A549 (cell line): ENCODE measurements around the gene THBD. TPM values are rescaled to one million over a fixed set of nuclear protein-coding genes. Genes with fewer than 3 reads are reported as not detected.

Experiments used
- ATAC-seq, 2 experiments: fragments of 200-7000 bp in 1 of 2; fragments of >200 bp in 1 of 2; cut with Nextera tagmentation in 1 of 2; cut with Tn5 transposase in 1 of 2; 3 replicates each; pipeline versions ENCODE4 v1.8.0 to v1.9.1; 2018 to 2020; ENCODE audit warnings: mild to moderate bottlenecking in 1 of 2, moderate library complexity in 1 of 2
- CTCF ChIA-PET: fragments of 300-600 bp; sonication (Branson Sonifier 250); formaldehyde crosslinking; extraction: SDS; loops from one replicate; lab custom pipeline; 2021; ENCODE audit warnings: antibody characterized with exemption, inconsistent platforms; lab: Yijun Ruan, JAX
- POLR2A ChIA-PET: fragments of 350-600 bp; formaldehyde crosslinking; extraction: SDS; loops from one replicate; lab custom pipeline; 2021; ENCODE audit warnings: antibody characterized with exemption, inconsistent platforms; lab: Yijun Ruan, JAX
- DNase-seq, 2 experiments: peaks; one replicate each; pipeline versions ENCODE4 v3.0.0 to v3.0.0-alpha.2; 2011 to 2016; ENCODE audit warnings: low read depth in 1 of 2, low spot score in 1 of 2
- FAIRE-seq: peaks from 2 replicates; lab custom pipeline; 2011; peaks lifted over from hg19 to GRCh38; lab: Jason Lieb, UNC
- H3K27ac ChIP-seq, 2 experiments: fragments of >200 bp; sonication (Bioruptor Twin); formaldehyde crosslinking; 3 replicates each; pipeline ENCODE4 v1.5.1; 2016 to 2017
- H3K4me1 ChIP-seq: fragments of >200 bp; sonication (Bioruptor Twin); formaldehyde crosslinking; 3 replicates; pipeline ENCODE4 v1.6.1; 2016
- H3K4me2 ChIP-seq: fragments of >200 bp; sonication (Bioruptor Twin); formaldehyde crosslinking; 3 replicates; pipeline ENCODE4 v1.6.1; 2016
- H3K4me3 ChIP-seq: fragments of >200 bp; sonication (Bioruptor Twin); formaldehyde crosslinking; 3 replicates; pipeline ENCODE4 v1.5.1; 2016
- H3K9me3 ChIP-seq: fragments of >200 bp; sonication (Bioruptor Twin); formaldehyde crosslinking; 3 replicates; pipeline ENCODE4 v1.6.1; 2016
- CBX2 ChIP-seq: fragments of 200-600 bp; sonication (generic); IDR thresholded peaks from 2 replicates; pipeline ENCODE4 v1.6.1; 2016; ENCODE audit warnings: low read depth, mild to moderate bottlenecking, borderline replicate concordance
- CHD2 ChIP-seq: fragments of 150-350 bp; IDR thresholded peaks from 2 replicates; pipeline ENCODE4 v1.6.1; 2014; ENCODE audit warnings: low read length; ENCODE audit not compliant: partially characterized antibody
- ELK1 ChIP-seq: fragments of 150-350 bp; IDR thresholded peaks from 2 replicates; pipeline ENCODE4 v1.6.1; 2014; ENCODE audit warnings: low read depth, mild to moderate bottlenecking, low read length
- ESRRA ChIP-seq: fragments of 150-350 bp; IDR thresholded peaks from 2 replicates; pipeline ENCODE4 v1.6.1; 2014; ENCODE audit warnings: mild to moderate bottlenecking, low read length, borderline replicate concordance
- FOSB ChIP-seq: fragments of 250-450 bp; sonication (Bioruptor Pico); IDR thresholded peaks from 2 replicates; pipeline ENCODE4 v1.5.0; 2020; ENCODE audit warnings: mild to moderate bottlenecking, moderate library complexity
- FOSL2 ChIP-seq, 2 experiments: fragments of 450-650 bp in 1 of 2; fragments of >200 bp in 1 of 2; sonication (Bioruptor Twin) in 1 of 2; formaldehyde crosslinking; IDR thresholded peaks; 2 replicates each; pipeline versions ENCODE4 v1.5.0 to v1.6.1; 2016 to 2020; ENCODE audit warnings: mild to moderate bottlenecking in 1 of 2, moderate library complexity in 1 of 2
- HDAC2 ChIP-seq: fragments of 200-600 bp; sonication (generic); IDR thresholded peaks from 2 replicates; pipeline ENCODE4 v1.6.1; 2016
- HOXB13 ChIP-seq: fragments of 250-450 bp; sonication (Bioruptor Pico); IDR thresholded peaks from 2 replicates; pipeline ENCODE4 v1.5.0; 2020; ENCODE audit warnings: low read depth, mild to moderate bottlenecking, moderate library complexity
- KDM5A ChIP-seq: fragments of 200-600 bp; sonication (generic); IDR thresholded peaks from 2 replicates; pipeline ENCODE4 v1.6.1; 2016; ENCODE audit warnings: antibody characterized with exemption, mild to moderate bottlenecking
- NFE2L2 ChIP-seq: fragments of 150-350 bp; conservative IDR thresholded peaks from 2 replicates; pipeline ENCODE4 v1.6.1; 2014; ENCODE audit warnings: low read length
- NPAS2 ChIP-seq: fragments of 250-450 bp; sonication (Bioruptor Pico); IDR thresholded peaks from 2 replicates; pipeline ENCODE4 v1.8.0; 2022; ENCODE audit warnings: mild to moderate bottlenecking, moderate library complexity, borderline replicate concordance
- NR3C1 ChIP-seq: fragments of >200 bp; sonication (Bioruptor Twin); formaldehyde crosslinking; IDR thresholded peaks from 3 replicates; pipeline ENCODE4 v1.6.1; 2017
- POLR2AphosphoS2 ChIP-seq: conservative IDR thresholded peaks from 2 replicates; pipeline ENCODE4 v1.6.1; 2012; ENCODE audit warnings: low read length, improper control_type of control experiment, inconsistent platforms
- RARB ChIP-seq: fragments of 250-450 bp; sonication (Bioruptor Pico); IDR thresholded peaks from 2 replicates; pipeline ENCODE4 v1.8.0; 2021; ENCODE audit warnings: mild to moderate bottlenecking, moderate library complexity
- RCOR1 ChIP-seq: fragments of 150-350 bp; IDR thresholded peaks from 2 replicates; pipeline ENCODE4 v1.6.1; 2014; ENCODE audit warnings: antibody characterized with exemption, low read length, low read depth
- REST ChIP-seq: fragments of 200-600 bp; sonication (generic); IDR thresholded peaks from 2 replicates; pipeline ENCODE4 v1.6.1; 2016; ENCODE audit warnings: antibody characterized with exemption, mild to moderate bottlenecking, moderate library complexity
- ZNF302 ChIP-seq: fragments of 250-450 bp; sonication (Bioruptor Pico); IDR thresholded peaks from 2 replicates; pipeline ENCODE4 v1.9.0; 2021; ENCODE audit warnings: inconsistent platforms, mild to moderate bottlenecking, moderate library complexity
- WGBS: methylation state at CpG from one replicate; pipeline ENCODE4 v1.1.6; 2017; ENCODE audit errors: missing lambda C conversion rate; 5-methylcytosine and 5-hydroxymethylcytosine counted together
- polyA plus RNA-seq, 4 experiments: library from polyadenylated mRNA; depleted of rRNA in 3 of 4; stranded (reverse); fragments of >200 nt; fragmentation: RNase III in 1 of 4; extraction: RNeasy Plus Mini Kit Qiagen cat#74134 plus additional on column Dnase treatment in 1 of 4; gene quantifications; 2 replicates in 3 of 4; 3 replicates in 1 of 4; pipeline ENCODE4 v1.2.3, GENCODE V29; 2011 to 2017
- TF ChIP-seq, protein P1 (sequence below): fragments of >200 bp; sonication (Bioruptor Twin); formaldehyde crosslinking; IDR thresholded peaks from 3 replicates; pipeline ENCODE4 v1.6.1; 2016
- TF ChIP-seq, protein P2 (sequence below): fragments of >200 bp; sonication (Bioruptor Twin); formaldehyde crosslinking; IDR thresholded peaks from 2 replicates; pipeline ENCODE4 v1.6.1; 2016

THBD gene
- polyA plus RNA-seq, 2 of the 4 experiments (the other 2 are of a cell fraction), result 25.8 to 29.6 TPM

- TF ChIP-seq, protein P1, sequence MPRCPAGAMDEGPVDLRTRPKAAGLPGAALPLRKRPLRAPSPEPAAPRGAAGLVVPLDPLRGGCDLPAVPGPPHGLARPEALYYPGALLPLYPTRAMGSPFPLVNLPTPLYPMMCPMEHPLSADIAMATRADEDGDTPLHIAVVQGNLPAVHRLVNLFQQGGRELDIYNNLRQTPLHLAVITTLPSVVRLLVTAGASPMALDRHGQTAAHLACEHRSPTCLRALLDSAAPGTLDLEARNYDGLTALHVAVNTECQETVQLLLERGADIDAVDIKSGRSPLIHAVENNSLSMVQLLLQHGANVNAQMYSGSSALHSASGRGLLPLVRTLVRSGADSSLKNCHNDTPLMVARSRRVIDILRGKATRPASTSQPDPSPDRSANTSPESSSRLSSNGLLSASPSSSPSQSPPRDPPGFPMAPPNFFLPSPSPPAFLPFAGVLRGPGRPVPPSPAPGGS, result no peak
- TF ChIP-seq NR3C1 (no peak), ESRRA (no peak), ZNF302 (CRISPR knock-in tag) (no peak), NPAS2 (CRISPR knock-in tag) (no peak), FOSL2 (IDR thresholded peaks at IDR 0.05) (no peak), FOSL2 (CRISPR knock-in tag; IDR thresholded peaks at IDR 0.05) (no peak)
Measured at GRCh38 chr20:23037017-23037481, 12.4 kb downstream of the THBD start (continued).

- Histone ChIP-seq H3K9me3 (no peaks in the 10 kb centered on the region), H3K27ac (peak overlapping the region in 1 of 2 experiments; percentile 50; a peak in 1 of 6 replicates), H3K4me2 (no peak overlapping the region), H3K4me1 (peaks cover 9% of the 10 kb centered on the region; the same call in 2 of the 3 replicates), H3K4me3 (no peak overlapping the region)
- DNase-seq, result no peak
- no peak for TF ChIP-seq RARB (CRISPR knock-in tag)
- no peak for TF ChIP-seq CHD2
- TF ChIP-seq RCOR1, result no peak
- no peak for TF ChIP-seq ZNF302 (CRISPR knock-in tag)
- TF ChIP-seq FOSB (CRISPR knock-in tag), result no peak
- no peak for TF ChIP-seq FOSL2 (IDR thresholded peaks at IDR 0.05)
- no peak for TF ChIP-seq FOSL2 (CRISPR knock-in tag; IDR thresholded peaks at IDR 0.05)
- 91% methylated on average over 11 of the region's 11 CpGs for WGBS
- POLR2A ChIA-PET, result no interaction called here
- ATAC-seq, result no peak
- no peak for FAIRE-seq
- CTCF ChIA-PET, result interaction anchor here (1.9 kb wide), 2 partner anchors 303 to 345 kb away, joined by 5 to 10 read pairs; no protein-coding TSS in a partner anchor
Measured at GRCh38 chr20:23036371-23036770, 13.1 kb downstream of the THBD start.

GRCh38 chr20:23035731-23036130 is 13.7 kb downstream of the THBD start:
- CTCF ChIA-PET, result interaction anchor here (1.5 to 1.9 kb wide), 3 partner anchors 12 to 344 kb away, joined by 3 to 10 read pairs (median 5); no protein-coding TSS in a partner anchor
- FAIRE-seq, result no peak

More at GRCh38 chr20:23035731-23036130, 13.7 kb downstream of the THBD start:
- 91% methylated on average over 41 of the region's 41 CpGs for WGBS
- H3K9me3 ChIP-seq, result no peaks in the 10 kb centered on the region
- peak overlapping the region; percentile 51 to 71; a peak in 2 of 6 replicates for H3K27ac ChIP-seq
- TF ChIP-seq CBX2 (no peak), ELK1 (no peak), REST (no peak), NFE2L2 (no peak), HOXB13 (no peak), RCOR1 (no peak), POLR2AphosphoS2 (no peak), HDAC2 (no peak), KDM5A (no peak)
- TF ChIP-seq, protein P2, sequence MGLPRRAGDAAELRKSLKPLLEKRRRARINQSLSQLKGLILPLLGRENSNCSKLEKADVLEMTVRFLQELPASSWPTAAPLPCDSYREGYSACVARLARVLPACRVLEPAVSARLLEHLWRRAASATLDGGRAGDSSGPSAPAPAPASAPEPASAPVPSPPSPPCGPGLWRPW, result no peak
- peak overlapping the region; percentile 33; the same call in 1 of the 3 replicates for H3K4me3 ChIP-seq
- peaks cover 9% of the 10 kb centered on the region; the same call in 2 of the 3 replicates for H3K4me1 ChIP-seq
- DNase-seq (no peak), ATAC-seq (no peak)
- H3K4me2 ChIP-seq, result peak overlapping the region; percentile 71; the same call in 2 of the 3 replicates
- POLR2A ChIA-PET, result no interaction called here
